Suprapubic skin (tissue), 4 donors: Measurements from ENCODE around the gene RFX7.

ENCODE experiments used
- EP300 ChIP-seq: sonication (generic); formaldehyde crosslinking; IDR thresholded peaks from one replicate; pipeline ENCODE4 v1.6.1; 2017; ENCODE audit warnings: antibody characterized with exemption
- POLR2A ChIP-seq, 2 donors: fragments of 450-650 bp; IDR thresholded peaks; one replicate each; pipeline ENCODE4 v1.6.1; 2017; ENCODE audit warnings: antibody characterized with exemption in 2 of 2, mild to moderate bottlenecking in 2 of 2, moderate library complexity in 2 of 2
- POLR2AphosphoS5 ChIP-seq, 3 donors: sonication (generic); formaldehyde crosslinking; IDR thresholded peaks; one replicate each; pipeline ENCODE4 v1.6.1; 2017; ENCODE audit warnings: antibody characterized with exemption in 3 of 3
- TF ChIP-seq, protein P1 (sequence below), 2 donors: fragments of 200-600 bp in 1 of 2; fragments of 450-650 bp in 1 of 2; sonication (generic) in 1 of 2; IDR thresholded peaks; one replicate each; pipeline ENCODE4 v1.5.1; 2016 to 2019; ENCODE audit warnings: antibody characterized with exemption in 2 of 2, mild to moderate bottlenecking in 1 of 2, moderate library complexity in 1 of 2

DNA sequence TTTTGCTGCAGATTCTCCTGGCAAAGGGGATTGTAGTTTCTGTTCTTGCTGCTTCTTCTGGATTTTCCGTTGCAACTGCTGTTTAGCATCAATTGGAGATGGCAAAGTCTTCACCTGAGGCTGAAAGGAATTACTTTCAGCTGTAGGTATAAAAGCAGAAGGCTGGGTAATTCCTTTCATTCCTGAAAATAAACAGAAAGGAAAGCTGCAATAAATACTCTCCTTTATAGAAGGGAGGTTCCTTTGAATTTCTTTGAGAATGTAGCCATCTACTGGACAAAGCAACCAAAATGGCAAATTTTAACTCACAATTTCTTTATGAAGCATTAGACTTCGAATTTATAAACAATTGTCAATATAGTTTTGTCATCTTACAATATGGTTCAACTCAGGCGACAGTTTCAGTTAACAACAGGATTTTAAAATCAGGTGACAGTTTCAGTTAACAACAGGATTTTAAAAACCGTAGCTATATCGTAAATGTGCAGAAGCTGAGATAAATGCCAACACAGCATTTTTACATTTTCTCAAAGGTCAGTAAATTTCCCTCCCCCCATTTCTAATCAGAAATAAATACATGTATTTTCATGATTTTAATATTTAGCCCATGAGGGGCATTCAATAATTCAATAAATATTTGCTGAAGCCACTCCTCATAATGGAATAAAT is 145.3 kb downstream of the RFX7 start:
- TF ChIP-seq, protein P1, sequence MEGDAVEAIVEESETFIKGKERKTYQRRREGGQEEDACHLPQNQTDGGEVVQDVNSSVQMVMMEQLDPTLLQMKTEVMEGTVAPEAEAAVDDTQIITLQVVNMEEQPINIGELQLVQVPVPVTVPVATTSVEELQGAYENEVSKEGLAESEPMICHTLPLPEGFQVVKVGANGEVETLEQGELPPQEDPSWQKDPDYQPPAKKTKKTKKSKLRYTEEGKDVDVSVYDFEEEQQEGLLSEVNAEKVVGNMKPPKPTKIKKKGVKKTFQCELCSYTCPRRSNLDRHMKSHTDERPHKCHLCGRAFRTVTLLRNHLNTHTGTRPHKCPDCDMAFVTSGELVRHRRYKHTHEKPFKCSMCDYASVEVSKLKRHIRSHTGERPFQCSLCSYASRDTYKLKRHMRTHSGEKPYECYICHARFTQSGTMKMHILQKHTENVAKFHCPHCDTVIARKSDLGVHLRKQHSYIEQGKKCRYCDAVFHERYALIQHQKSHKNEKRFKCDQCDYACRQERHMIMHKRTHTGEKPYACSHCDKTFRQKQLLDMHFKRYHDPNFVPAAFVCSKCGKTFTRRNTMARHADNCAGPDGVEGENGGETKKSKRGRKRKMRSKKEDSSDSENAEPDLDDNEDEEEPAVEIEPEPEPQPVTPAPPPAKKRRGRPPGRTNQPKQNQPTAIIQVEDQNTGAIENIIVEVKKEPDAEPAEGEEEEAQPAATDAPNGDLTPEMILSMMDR (IDR thresholded peaks at IDR 0.05), result no peak
- TF ChIP-seq EP300 (no peak), POLR2A (IDR thresholded peaks at IDR 0.05) (no peak), POLR2AphosphoS5 (IDR thresholded peaks at IDR 0.05) (no peak)
